HG02884 (cell line): ENCODE measurements around the gene RIPOR2.
A peak's percentile ranks its signal among the peaks of the same experiment; 100 is the strongest.
"Not testable (repeated sequence)": the region's sequence is repeated elsewhere in the genome, so short reads cannot be mapped to it uniquely, and the experiment has no call there.

Experiments
- ATAC-seq: cut with Tn5 transposase; IDR thresholded peaks from one replicate; pipeline ENCODE4 v1.9.1; 2021; ENCODE audit warnings: mild to moderate bottlenecking, moderate library complexity; ENCODE audit not compliant: unreplicated experiment

Gene RIPOR2

GRCh38 chr6:24959319-24959718, 23.6 kb upstream of the RIPOR2 start:
- no peak for ATAC-seq

GRCh38 chr6:24957199-24957598, 21.4 kb upstream of the RIPOR2 start:
- no peak for ATAC-seq

- ATAC-seq: no peak
Observed at GRCh38 chr6:24953726-24954125, 18.0 kb upstream of the RIPOR2 start.

- ATAC-seq: no peak
Observed at GRCh38 chr6:24951811-24952299, 16.1 kb upstream of the RIPOR2 start.

GRCh38 chr6:24950218-24950941, 14.6 kb upstream of the RIPOR2 start:
- no peak for ATAC-seq

GRCh38 chr6:24949020-24949569, 13.3 kb upstream of the RIPOR2 start:
- peak; percentile 89 for ATAC-seq

- not testable (repeated sequence) for ATAC-seq
Observed at GRCh38 chr6:24948261-24948660, 12.5 kb upstream of the RIPOR2 start.

- no peak for ATAC-seq
Observed at GRCh38 chr6:24947636-24948035, 11.9 kb upstream of the RIPOR2 start.

GRCh38 chr6:24945054-24945453, 9.3 kb upstream of the RIPOR2 start:
- no peak for ATAC-seq

- ATAC-seq: no peak
Observed at GRCh38 chr6:24943774-24944173, 8.0 kb upstream of the RIPOR2 start.

- ATAC-seq: no peak
Observed at GRCh38 chr6:24940311-24940917, 4.7 kb upstream of the RIPOR2 start.

- ATAC-seq: peak; percentile 64
Observed at GRCh38 chr6:24936641-24937317, 1.0 kb upstream of the RIPOR2 start.

GRCh38 chr6:24933868-24934401, 1.8 kb downstream of the RIPOR2 start:
- no peak for ATAC-seq

GRCh38 chr6:24933266-24933665, 2.5 kb downstream of the RIPOR2 start:
- no peak for ATAC-seq

- peak; percentile 25 for ATAC-seq
Observed at GRCh38 chr6:24932832-24933231, 2.9 kb downstream of the RIPOR2 start.

- peak; percentile 22 for ATAC-seq
Observed at GRCh38 chr6:24931718-24932691, 3.8 kb downstream of the RIPOR2 start.

GRCh38 chr6:24931296-24931695, 4.5 kb downstream of the RIPOR2 start:
- no peak for ATAC-seq

GRCh38 chr6:24930431-24930871, 5.3 kb downstream of the RIPOR2 start:
- no peak for ATAC-seq

GRCh38 chr6:24929242-24929641, 6.5 kb downstream of the RIPOR2 start:
- peak; percentile 30 for ATAC-seq
